Psoas muscle (tissue), 8 donors: ENCODE measurements around the gene MRPL21. TPM values are rescaled to one million over a fixed set of nuclear protein-coding genes. Genes with fewer than 3 reads are reported as not detected.

Experiments
- ATAC-seq, 4 donors: fragments of 200-7000 bp; cut with Tn5 transposase; one replicate each; pipeline ENCODE4 v1.9.1; 2020; ENCODE audit warnings: moderate library complexity in 3 of 4, mild to moderate bottlenecking in 2 of 4
- DNase-seq, 2 donors: peaks; one replicate each; pipeline ENCODE4 v3.0.0-alpha.2; 2020
- H3K27ac ChIP-seq: fragments of 200-600 bp; one replicate; pipeline ENCODE4 v1.8.0; 2022
- H3K27me3 ChIP-seq, 3 donors: fragments of 200-600 bp in 1 of 3; one replicate each; pipeline versions ENCODE4 v1.6.1 to v1.8.0; 2013 to 2022; ENCODE audit warnings: low read length in 2 of 3, mild to moderate bottlenecking in 2 of 3, moderate library complexity in 1 of 3; ENCODE audit not compliant: insufficient read depth in 3 of 3
- H3K36me3 ChIP-seq, 2 donors: fragments of 200-600 bp in 1 of 2; one replicate each; pipeline versions ENCODE4 v1.6.1 to v1.8.0; 2013 to 2022; ENCODE audit warnings: low read depth in 1 of 2, mild to moderate bottlenecking in 1 of 2, moderate library complexity in 1 of 2; ENCODE audit not compliant: insufficient read depth in 1 of 2
- H3K4me1 ChIP-seq: fragments of 200-600 bp; one replicate; pipeline ENCODE4 v1.8.0; 2022
- H3K4me3 ChIP-seq: fragments of 200-600 bp; one replicate; pipeline ENCODE4 v1.8.0; 2022; ENCODE audit warnings: mild to moderate bottlenecking
- H3K9me3 ChIP-seq: fragments of 200-600 bp; one replicate; pipeline ENCODE4 v1.8.0; 2022
- WGBS, 3 donors: extraction: QIAGEN DNeasy Blood & Tissue Kit; methylation state at CpG; one replicate each; pipeline versions ENCODE4 v1.1.6 to v1.1.7; 2013; 5-methylcytosine and 5-hydroxymethylcytosine counted together
- intact Hi-C, 2 donors: fragments of 100-400 bp; cut with DNase I; formaldehyde crosslinking; loops; one replicate each; pipeline versions ENCODE4 v1.11.0 to v1.14.2; 2022
- polyA plus RNA-seq, 3 donors: library from polyadenylated mRNA; stranded (reverse); fragments of 200-250 nt; gene quantifications; one replicate each; pipeline ENCODE4 v1.2.3, GENCODE V29; 2013
- total RNA-seq, 4 donors: library from RNA; stranded (reverse); fragmentation: NEBNext Ultra II Directional in 2 of 4; extraction: Animal tissue kit (Norgen Biotek cat#: 25700) in 2 of 4; gene quantifications; one replicate each; pipeline versions ENCODE4 v1.2.1 to v1.2.4, GENCODE V29; 2021 to 2023
- TF ChIP-seq, protein P1 (sequence below): fragments of 200-600 bp; IDR thresholded peaks from one replicate; pipeline ENCODE4 v1.8.0; 2022; ENCODE audit warnings: antibody characterized with exemption
- donor health status: healthy with polysubstance abuse.
- donor health status: DM: no; HTN: no; CAD: no; lungs with moderate emphysema.
- donor health status: Bipolar disorder and iron deficiency.
- donor health status: healthy.
- donor health status: DM: yes; HTN: yes; CAD: no.
- donor health status: DM: no; HTN: no; CAD: no.
- donor health status: DM: no; HTN: no; CAD: no.
- donor health status: DM: yes; HTN: yes; CAD: no.

Gene MRPL21
- total and polyA plus RNA-seq, 7 donors: 59.2 to 181 (median 104) TPM

- ATAC-seq: no peak
- Histone ChIP-seq H3K36me3 (no peaks in the 10 kb centered on the region), H3K4me1 (no peaks in the 10 kb centered on the region), H3K27me3 (no peaks in the 10 kb centered on the region), H3K9me3 (no peaks in the 10 kb centered on the region), H3K27ac (no peak overlapping the region), H3K4me3 (no peak overlapping the region)
- WGBS, 3 donors: 53 to 74% (median 67%) methylated on average over 2 of the region's 2 CpGs
- DNase-seq: no peak
- intact Hi-C loops: no loop called here
- TF ChIP-seq, protein P1, sequence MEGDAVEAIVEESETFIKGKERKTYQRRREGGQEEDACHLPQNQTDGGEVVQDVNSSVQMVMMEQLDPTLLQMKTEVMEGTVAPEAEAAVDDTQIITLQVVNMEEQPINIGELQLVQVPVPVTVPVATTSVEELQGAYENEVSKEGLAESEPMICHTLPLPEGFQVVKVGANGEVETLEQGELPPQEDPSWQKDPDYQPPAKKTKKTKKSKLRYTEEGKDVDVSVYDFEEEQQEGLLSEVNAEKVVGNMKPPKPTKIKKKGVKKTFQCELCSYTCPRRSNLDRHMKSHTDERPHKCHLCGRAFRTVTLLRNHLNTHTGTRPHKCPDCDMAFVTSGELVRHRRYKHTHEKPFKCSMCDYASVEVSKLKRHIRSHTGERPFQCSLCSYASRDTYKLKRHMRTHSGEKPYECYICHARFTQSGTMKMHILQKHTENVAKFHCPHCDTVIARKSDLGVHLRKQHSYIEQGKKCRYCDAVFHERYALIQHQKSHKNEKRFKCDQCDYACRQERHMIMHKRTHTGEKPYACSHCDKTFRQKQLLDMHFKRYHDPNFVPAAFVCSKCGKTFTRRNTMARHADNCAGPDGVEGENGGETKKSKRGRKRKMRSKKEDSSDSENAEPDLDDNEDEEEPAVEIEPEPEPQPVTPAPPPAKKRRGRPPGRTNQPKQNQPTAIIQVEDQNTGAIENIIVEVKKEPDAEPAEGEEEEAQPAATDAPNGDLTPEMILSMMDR: no peak
Measured at GRCh38 chr11:68948496-68948895, 44.9 kb upstream of the MRPL21 start.

DNA sequence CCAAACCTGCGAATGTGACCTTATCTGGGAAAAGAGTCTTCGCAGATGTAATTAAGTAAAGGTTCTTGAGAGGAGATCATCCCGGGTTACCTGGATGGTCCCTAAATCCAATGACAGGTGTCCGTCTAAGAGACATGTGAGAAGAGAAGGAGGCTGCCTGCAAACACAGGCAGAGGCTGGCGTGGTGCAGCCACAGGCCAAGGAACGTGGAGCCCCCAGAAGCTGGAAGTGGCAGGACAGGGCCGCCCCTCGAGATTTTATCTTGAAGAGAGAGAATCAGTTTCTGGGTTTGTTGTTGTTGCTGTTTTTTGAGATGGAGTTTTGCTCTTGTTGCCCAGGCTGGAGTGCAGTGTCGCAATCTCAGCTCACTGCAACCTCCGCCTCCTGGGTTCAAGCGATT lies 43.5 kb upstream of the MRPL21 start:
- no peak for DNase-seq
- Histone ChIP-seq H3K9me3 (no peaks in the 10 kb centered on the region), H3K36me3 (peaks cover 0 to 2% of the 10 kb centered on the region in 2 donors), H3K27ac (no peak overlapping the region), H3K4me1 (no peaks in the 10 kb centered on the region), H3K4me3 (no peak overlapping the region), H3K27me3 (no peaks in the 10 kb centered on the region)
- no peak for ATAC-seq
- 73 to 83% (median 80%) methylated on average over 9 to 11 of the region's 11 CpGs for WGBS, 3 donors
- TF ChIP-seq, protein P1: no peak
- intact Hi-C loops: no loop called here

DNA sequence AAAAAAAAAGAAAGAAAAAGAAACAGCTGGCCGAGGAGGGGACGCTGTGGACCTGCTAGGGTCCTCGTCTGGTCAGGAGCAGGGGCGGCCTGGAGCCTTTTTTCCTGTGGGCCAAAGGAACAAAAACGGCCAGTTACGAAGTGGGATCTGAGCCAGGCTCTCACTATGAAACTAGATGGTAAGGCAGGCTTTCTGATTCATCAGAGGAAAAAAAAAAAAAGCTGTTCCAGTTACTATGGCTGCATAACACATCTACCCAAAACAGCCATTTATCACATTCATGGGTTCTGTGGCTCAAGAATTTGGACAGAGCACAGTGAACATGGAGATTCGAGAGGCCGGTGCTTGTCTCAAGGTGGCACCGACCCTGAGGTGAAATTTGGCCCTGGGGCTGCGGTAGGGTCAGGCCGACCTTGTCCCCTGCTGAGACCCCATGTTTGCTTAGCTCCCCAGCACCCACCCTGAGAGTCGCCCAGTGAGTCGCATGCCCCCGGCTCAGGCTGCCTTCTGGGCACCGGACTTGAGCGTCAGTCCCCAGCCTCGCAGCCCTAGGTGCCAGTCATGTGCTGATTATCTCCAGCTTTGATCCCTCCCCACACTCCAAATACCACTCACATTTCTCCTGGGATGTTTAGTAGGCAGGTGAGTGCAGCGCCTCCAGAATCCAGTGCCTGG lies 42.9 kb upstream of the MRPL21 start:
- TF ChIP-seq, protein P1: no peak
- Histone ChIP-seq H3K4me1 (no peaks in the 10 kb centered on the region), H3K36me3 (peaks cover 0 to 6% of the 10 kb centered on the region in 2 donors), H3K4me3 (no peak overlapping the region), H3K27me3 (no peaks in the 10 kb centered on the region), H3K9me3 (no peaks in the 10 kb centered on the region), H3K27ac (no peak overlapping the region)
- DNase-seq (no peak), ATAC-seq (peak in 1 of 4 donors; percentile 17)
- intact Hi-C loops: no loop called here
- 36 to 51% (median 37%) methylated on average over 18 of the region's 18 CpGs for WGBS, 3 donors

DNA sequence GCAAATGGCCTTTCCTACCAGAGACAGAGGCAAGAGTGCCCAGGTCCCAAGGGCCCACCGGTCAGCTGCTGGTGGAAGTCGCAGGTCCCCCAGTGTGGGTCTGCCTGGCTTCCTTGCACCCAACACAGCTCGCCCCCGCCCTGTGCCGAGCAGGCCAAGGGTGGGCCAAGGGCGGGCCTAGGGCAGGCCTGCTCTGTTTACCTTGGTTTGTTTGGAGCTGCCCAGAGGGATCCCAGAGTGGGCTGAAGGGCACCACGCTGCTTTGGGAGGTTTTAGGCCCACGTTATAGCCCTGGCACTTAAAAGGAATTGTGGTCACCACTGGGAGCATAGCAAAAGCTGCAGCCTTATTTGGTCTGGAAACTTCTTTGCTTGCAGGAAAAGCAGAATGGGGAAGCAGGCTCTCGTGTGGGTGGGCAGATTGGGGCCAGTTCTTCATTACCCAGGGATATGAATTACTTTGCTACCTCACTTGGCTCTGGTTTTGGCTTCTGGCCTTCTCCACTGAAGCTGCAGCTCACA lies 39.2 kb upstream of the MRPL21 start:
- ATAC-seq: no peak
- WGBS, 3 donors: 60 to 72% (median 63%) methylated on average over 9 of the region's 9 CpGs
- TF ChIP-seq, protein P1: no peak
- H3K4me1 ChIP-seq: no peaks in the 10 kb centered on the region
- no peak overlapping the region for H3K4me3 ChIP-seq
- H3K9me3 ChIP-seq: no peaks in the 10 kb centered on the region
- no peak for DNase-seq
- intact Hi-C loops: no loop called here
- peaks cover 0 to 33% of the 10 kb centered on the region in 2 donors for H3K36me3 ChIP-seq
- H3K27ac ChIP-seq: peak overlapping the region; percentile 41
- H3K27me3 ChIP-seq: no peaks in the 10 kb centered on the region
